ENCODE data around the gene PCDH1. TPM values are rescaled to one million over a fixed set of nuclear protein-coding genes. Genes with fewer than 3 reads are reported as not detected.

Gene PCDH1
- total RNA-seq, 4 donors from 2014 or later: 9.5 to 96.8 (median 19.6) TPM

- TF ChIP-seq CTCF (IDR thresholded peaks at IDR 0.05; ENCODE audit: low read depth): no peak
These were observed 32.8 kb downstream of the PCDH1 start for GRCh38 chr5:141845371-141845851.

- TF ChIP-seq CTCF (IDR thresholded peaks at IDR 0.05; ENCODE audit: low read depth): no peak
These were observed 33.7 kb downstream of the PCDH1 start for GRCh38 chr5:141844414-141845097.

GRCh38 chr5:141843156-141843927 is 34.9 kb downstream of the PCDH1 start:
- TF ChIP-seq CTCF (IDR thresholded peaks at IDR 0.05; ENCODE audit: low read depth): no peak

GRCh38 chr5:141841378-141842180 is 36.6 kb downstream of the PCDH1 start:
- TF ChIP-seq CTCF (IDR thresholded peaks at IDR 0.05; ENCODE audit: low read depth): no peak

- no peak for TF ChIP-seq CTCF (IDR thresholded peaks at IDR 0.05; ENCODE audit: low read depth)
These were observed 37.3 kb downstream of the PCDH1 start for GRCh38 chr5:141840826-141841360.

- no peak for TF ChIP-seq CTCF (IDR thresholded peaks at IDR 0.05; ENCODE audit: low read depth)
These were observed 37.9 kb downstream of the PCDH1 start for GRCh38 chr5:141840280-141840812.
